Transverse colon (tissue), 4 donors: Measurements from ENCODE around the gene DCUN1D3. TPM values are rescaled to one million over a fixed set of nuclear protein-coding genes. Genes with fewer than 3 reads are reported as not detected.
"Not testable (repeated sequence)": the region's sequence is repeated elsewhere in the genome, so short reads cannot be mapped to it uniquely, and the experiment has no call there.

Experiments
- DNase-seq: peaks from one replicate; pipeline ENCODE4 v3.0.0-alpha.2; 2019
- H3K27ac ChIP-seq, 4 donors: fragments of 200-600 bp; sonication (generic); 2 replicates each; pipeline ENCODE4 v1.5.1; 2016 to 2018; ENCODE audit warnings: inconsistent platforms in 4 of 4
- H3K27me3 ChIP-seq: fragments of 200-600 bp; sonication (generic); 2 replicates; pipeline ENCODE4 v1.5.1; 2017; ENCODE audit warnings: inconsistent platforms
- H3K36me3 ChIP-seq, 4 donors: fragments of 200-600 bp; sonication (generic); 2 replicates each; pipeline ENCODE4 v1.5.1; 2017 to 2019; ENCODE audit warnings: inconsistent platforms in 4 of 4
- H3K4me1 ChIP-seq, 4 donors: fragments of 200-600 bp; sonication (generic); 2 replicates each; pipeline ENCODE4 v1.5.1; 2017 to 2020; ENCODE audit warnings: inconsistent platforms in 4 of 4
- H3K4me3 ChIP-seq, 4 donors: fragments of 200-600 bp; sonication (generic); 1 replicate in 1 of 4; 2 replicates in 3 of 4; pipeline versions ENCODE4 v1.5.1 to v1.6.1; 2017 to 2019; ENCODE audit warnings: inconsistent platforms in 4 of 4
- H3K9me3 ChIP-seq, 2 donors: fragments of 200-600 bp; sonication (generic); 2 replicates each; pipeline ENCODE4 v1.5.1; 2017 to 2019; ENCODE audit warnings: inconsistent platforms in 2 of 2
- CTCF ChIP-seq, 5 experiments: fragments of 200-600 bp in 3 of 5; fragments of 450-650 bp in 2 of 5; sonication (generic) in 3 of 5; IDR thresholded peaks; 1 replicate in 2 of 5; 2 replicates in 3 of 5; pipeline ENCODE4 v1.5.1; 2016 to 2017; ENCODE audit warnings: antibody characterized with exemption in 5 of 5, inconsistent platforms in 3 of 5, mild to moderate bottlenecking in 2 of 5, moderate library complexity in 1 of 5
- EP300 ChIP-seq: sonication (generic); formaldehyde crosslinking; IDR thresholded peaks from one replicate; pipeline ENCODE4 v1.6.1; 2017; ENCODE audit warnings: antibody characterized with exemption, low read depth
- POLR2A ChIP-seq: fragments of 450-650 bp; IDR thresholded peaks from one replicate; pipeline ENCODE4 v1.6.1; 2016; ENCODE audit warnings: antibody characterized with exemption, mild to moderate bottlenecking, moderate library complexity
- POLR2AphosphoS5 ChIP-seq, 3 donors: sonication (generic); formaldehyde crosslinking; IDR thresholded peaks; one replicate each; pipeline ENCODE4 v1.6.1; 2016; ENCODE audit warnings: antibody characterized with exemption in 3 of 3
- WGBS, 2 donors: methylation state at CpG; one replicate each; pipeline ENCODE4 v1.1.5; 2018; ENCODE audit warnings: low coverage in 1 of 2; 5-methylcytosine and 5-hydroxymethylcytosine counted together
- in situ Hi-C, 4 donors: fragments of 200-750 bp; cut with MboI; loops; one replicate each; pipeline versions ENCODE4 v1.15.0 to v1.15.1; 2017; ENCODE audit warnings: low sequenced_read_pairs in 3 of 4, low pct_ligation_motif_present in 1 of 4, low pct_unique_long_range_greater_than_20kb in 1 of 4
- intact Hi-C: fragments of 100-400 bp; cut with DNase I; formaldehyde crosslinking; loops from one replicate; pipeline ENCODE4 v1.15.1; 2023; ENCODE audit warnings: low total_unique reads
- total RNA-seq, 4 donors: library from RNA; depleted of rRNA; stranded (reverse); fragments of >200 nt; gene quantifications; one replicate each; pipeline ENCODE4 v1.1.0, GENCODE V29; 2016

Gene DCUN1D3
- total RNA-seq, 4 donors from 2014 or later = 5.6 to 47.6 (median 10.5) TPM

- in situ Hi-C loops = no loop called here
- TF ChIP-seq CTCF (IDR thresholded peaks at IDR 0.05) (no peak), EP300 (no peak), POLR2AphosphoS5 (IDR thresholded peaks at IDR 0.05) (no peak), POLR2A (no peak)
- Histone ChIP-seq H3K36me3 (peaks cover 0 to 8% (median 0%) of the 10 kb centered on the region in 4 donors), H3K4me3 (no peak overlapping the region), H3K27me3 (no peaks in the 10 kb centered on the region), H3K9me3 (no peaks in the 10 kb centered on the region), H3K27ac (peak overlapping the region; percentile 46 to 83 (median 67)), H3K4me1 (peaks cover 39 to 54% (median 47%) of the 10 kb centered on the region in 4 donors)
- intact Hi-C loops = no loop called here
- WGBS, 2 donors = 68 to 73% methylated on average over 2 to 6 of the region's 6 CpGs
- DNase-seq = peak; percentile 17
Observed at GRCh38 chr16:20866145-20866772, 33.9 kb downstream of the DCUN1D3 start.

GRCh38 chr16:20865420-20866131, 34.6 kb downstream of the DCUN1D3 start:
- H3K9me3 ChIP-seq = no peaks in the 10 kb centered on the region
- 54 to 59% methylated on average over 3 to 6 of the region's 6 CpGs for WGBS, 2 donors
- H3K27me3 ChIP-seq = no peaks in the 10 kb centered on the region
- TF ChIP-seq POLR2A = no peak
- no peak for TF ChIP-seq POLR2AphosphoS5 (IDR thresholded peaks at IDR 0.05)
- TF ChIP-seq CTCF (IDR thresholded peaks at IDR 0.05) = no peak
- no peak for TF ChIP-seq EP300
- peaks cover 0 to 8% (median 0%) of the 10 kb centered on the region in 4 donors for H3K36me3 ChIP-seq
- intact Hi-C loops (no loop called here), in situ Hi-C loops (no loop called here)
- H3K4me1 ChIP-seq = peaks cover 35 to 50% (median 42%) of the 10 kb centered on the region in 4 donors
- H3K4me3 ChIP-seq = no peak overlapping the region
- no peak for DNase-seq
- H3K27ac ChIP-seq = peak overlapping the region; percentile 46 to 83 (median 67)

- peak overlapping the region in 1 of 4 donors; percentile 83 for H3K27ac ChIP-seq
- H3K36me3 ChIP-seq, H3K27me3 ChIP-seq, intact Hi-C loops, H3K4me3 ChIP-seq, DNase-seq, H3K9me3 ChIP-seq, in situ Hi-C loops: not testable (repeated sequence)
- 89 to 90% methylated on average over 6 of the region's 6 CpGs for WGBS, 2 donors
- peaks cover 28 to 38% (median 32%) of the 10 kb centered on the region in 4 donors for H3K4me1 ChIP-seq
Observed at GRCh38 chr16:20864376-20864775, 35.8 kb downstream of the DCUN1D3 start.

GRCh38 chr16:20862162-20862960, 37.8 kb downstream of the DCUN1D3 start:
- no peak for TF ChIP-seq POLR2AphosphoS5 (IDR thresholded peaks at IDR 0.05)
- 86 to 96% methylated on average over 5 to 21 of the region's 21 CpGs for WGBS, 2 donors
- DNase-seq = no peak
- H3K27ac ChIP-seq = no peak overlapping the region
- peaks cover 0 to 8% (median 0%) of the 10 kb centered on the region in 4 donors for H3K36me3 ChIP-seq
- in situ Hi-C loops = no loop called here
- intact Hi-C loops = no loop called here
- peaks cover 17 to 24% (median 19%) of the 10 kb centered on the region in 4 donors for H3K4me1 ChIP-seq
- no peaks in the 10 kb centered on the region for H3K27me3 ChIP-seq
- no peaks in the 10 kb centered on the region for H3K9me3 ChIP-seq
- H3K4me3 ChIP-seq = no peak overlapping the region

- H3K27ac ChIP-seq, in situ Hi-C loops, H3K9me3 ChIP-seq, DNase-seq, H3K27me3 ChIP-seq, H3K36me3 ChIP-seq, H3K4me3 ChIP-seq, intact Hi-C loops: not testable (repeated sequence)
- WGBS, 2 donors = 93 to 100% methylated on average over 1 to 4 of the region's 4 CpGs
- peaks cover 4 to 10% (median 8%) of the 10 kb centered on the region in 4 donors for H3K4me1 ChIP-seq
Observed at GRCh38 chr16:20860995-20861394, 39.2 kb downstream of the DCUN1D3 start.
